T-helper 17 cell (primary cell): ENCODE measurements around the gene RHOJ. TPM values are rescaled to one million over a fixed set of nuclear protein-coding genes. Genes with fewer than 3 reads are reported as not detected.
"Not testable (repeated sequence)": the region's sequence is repeated elsewhere in the genome, so short reads cannot be mapped to it uniquely, and the experiment has no call there.

Experiments used
- ATAC-seq: fragments of 150-1000 bp; cut with Tn5 transposase; 2 replicates; pipeline ENCODE4 v1.10.0; 2021; ENCODE audit warnings: mild to moderate bottlenecking, moderate library complexity
- DNase-seq, 3 donors: peaks; one replicate each; pipeline versions ENCODE4 v3.0.0 to v3.0.0-alpha.2; 2020 to 2021
- H3K9me3 ChIP-seq: one replicate; pipeline ENCODE4 v1.7.0; 2013; ENCODE audit warnings: low read length, mild to moderate bottlenecking; ENCODE audit not compliant: control insufficient read depth, poor library complexity, severe bottlenecking
- H3K27ac Mint-ChIP-seq: one replicate; pipeline ENCODE4 v1.8.0; 2022; ENCODE audit warnings: mild to moderate bottlenecking, moderate library complexity, mixed read lengths
- H3K27me3 Mint-ChIP-seq: one replicate; pipeline ENCODE4 v1.8.0; 2022; ENCODE audit warnings: mixed read lengths
- H3K36me3 Mint-ChIP-seq: one replicate; pipeline ENCODE4 v1.8.0; 2022; ENCODE audit warnings: low read depth, mixed read lengths
- H3K4me1 Mint-ChIP-seq: one replicate; pipeline ENCODE4 v1.8.0; 2022; ENCODE audit warnings: mild to moderate bottlenecking, mixed read lengths
- H3K4me3 Mint-ChIP-seq: one replicate; pipeline ENCODE4 v1.8.0; 2022; ENCODE audit warnings: mild to moderate bottlenecking, moderate library complexity, mixed read lengths
- total RNA-seq, 4 donors: library from RNA in 2 of 4; stranded (reverse) in 2 of 4; gene quantifications; one replicate each; pipeline ENCODE4 v1.2.3 and lab custom pipeline; 2022 to 2026

The RHOJ gene
- total RNA-seq, 2 donors from 2014 or later = not detected

GRCh38 chr14:63299351-63300110, 95.3 kb downstream of the RHOJ start:
- peaks cover 13% of the 10 kb centered on the region for H3K4me1 Mint-ChIP-seq
- ATAC-seq = no peak
- H3K4me3 Mint-ChIP-seq = no peak overlapping the region
- DNase-seq = no peak
- no peaks in the 10 kb centered on the region for H3K9me3 ChIP-seq
- H3K27ac Mint-ChIP-seq = no peak overlapping the region
- H3K36me3 Mint-ChIP-seq = no peaks in the 10 kb centered on the region
- H3K27me3 Mint-ChIP-seq = peaks cover 22% of the 10 kb centered on the region

DNA sequence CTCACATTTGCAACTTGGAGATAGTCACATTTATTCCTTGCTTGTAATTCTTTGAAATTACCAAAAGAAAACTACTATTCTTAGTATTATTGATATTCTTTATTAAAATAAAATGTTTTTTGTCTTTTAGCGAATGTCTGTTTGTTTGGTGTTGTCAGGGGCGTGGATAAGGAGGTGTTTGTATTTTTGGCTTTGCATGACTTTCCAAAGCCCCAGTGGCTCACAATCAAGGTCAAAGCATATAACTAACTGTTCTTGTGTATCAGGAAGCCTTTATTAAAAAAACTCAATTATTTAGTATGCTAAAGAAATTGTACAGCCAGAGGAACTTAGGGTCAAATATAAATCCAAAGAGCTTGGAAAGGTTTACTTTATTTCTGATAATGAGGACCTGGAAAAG, 96.6 kb downstream of the RHOJ start:
- ATAC-seq (no peak), DNase-seq (no peak)
- no peak overlapping the region for H3K27ac Mint-ChIP-seq
- peaks cover 6% of the 10 kb centered on the region for H3K4me1 Mint-ChIP-seq
- H3K36me3 Mint-ChIP-seq = no peaks in the 10 kb centered on the region
- peaks cover 16% of the 10 kb centered on the region for H3K27me3 Mint-ChIP-seq
- H3K4me3 Mint-ChIP-seq = no peak overlapping the region
- H3K9me3 ChIP-seq = no peaks in the 10 kb centered on the region

- Mint-ChIP-seq H3K36me3 (no peaks in the 10 kb centered on the region), H3K4me3 (no peak overlapping the region), H3K27ac (no peak overlapping the region), H3K27me3 (peaks cover 12% of the 10 kb centered on the region), H3K4me1 (peaks cover 6% of the 10 kb centered on the region)
- no peaks in the 10 kb centered on the region for H3K9me3 ChIP-seq
- ATAC-seq = no peak
- no peak for DNase-seq
Observed at GRCh38 chr14:63301891-63302534, 97.8 kb downstream of the RHOJ start.

- H3K27ac Mint-ChIP-seq = not testable (repeated sequence)
Observed at GRCh38 chr14:63304429-63304828, 100.2 kb downstream of the RHOJ start.

GRCh38 chr14:63308723-63309317, 104.6 kb downstream of the RHOJ start:
- Mint-ChIP-seq H3K27ac (no peak overlapping the region), H3K4me3 (no peak overlapping the region), H3K4me1 (no peaks in the 10 kb centered on the region), H3K27me3 (peaks cover 34% of the 10 kb centered on the region), H3K36me3 (no peaks in the 10 kb centered on the region)
- no peak for DNase-seq
- no peak for ATAC-seq
- no peaks in the 10 kb centered on the region for H3K9me3 ChIP-seq

More at GRCh38 chr14:63304429-63304828, 100.2 kb downstream of the RHOJ start:
- H3K9me3 ChIP-seq, H3K36me3 Mint-ChIP-seq, DNase-seq, H3K4me3 Mint-ChIP-seq, ATAC-seq, H3K4me1 Mint-ChIP-seq: not testable (repeated sequence)
- peaks cover 22% of the 10 kb centered on the region for H3K27me3 Mint-ChIP-seq

GRCh38 chr14:63318835-63319234, 114.6 kb downstream of the RHOJ start, which contains the start of gene GPHB5:
Gene GPHB5 (minus strand): TSS chr14:63318935. CDS start chr14:63317849, 1,086 bp downstream.
- no peak within 1 kb of the TSS for H3K27ac Mint-ChIP-seq
- peaks cover 30% of the 10 kb centered on the region for H3K27me3 Mint-ChIP-seq

DNA sequence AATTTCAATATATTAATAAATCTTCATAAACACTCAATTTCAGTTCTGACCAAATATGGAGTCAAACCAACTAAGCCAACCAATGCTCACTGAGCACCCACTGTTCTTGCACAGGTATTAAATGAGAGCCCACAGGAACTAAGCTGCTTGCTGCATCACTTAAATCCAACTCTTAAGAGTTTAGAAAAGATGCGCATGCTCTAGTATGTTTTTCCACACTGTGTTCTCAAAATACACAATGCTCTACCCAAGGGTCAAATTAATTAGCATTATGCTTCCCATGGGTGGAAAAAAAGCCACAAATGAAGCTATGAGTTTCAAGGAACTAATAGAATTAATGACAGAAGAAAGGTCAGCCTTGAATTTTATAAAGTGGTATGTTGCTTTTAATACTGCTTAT, 118.2 kb downstream of the RHOJ start:
- Mint-ChIP-seq H3K27ac (no peak overlapping the region), H3K27me3 (peaks cover 9% of the 10 kb centered on the region), H3K4me1 (no peaks in the 10 kb centered on the region), H3K36me3 (no peaks in the 10 kb centered on the region), H3K4me3 (no peak overlapping the region)
- ATAC-seq (no peak), DNase-seq (no peak)
- no peaks in the 10 kb centered on the region for H3K9me3 ChIP-seq

More at GRCh38 chr14:63318835-63319234, 114.6 kb downstream of the RHOJ start, which contains the start of gene GPHB5:
- Mint-ChIP-seq H3K4me1 (no peaks in the 10 kb centered on the region), H3K4me3 (no peak within 1 kb of the TSS), H3K36me3 (peaks cover 2% of the 10 kb centered on the region)
- no peak for DNase-seq
- no peak for ATAC-seq
- H3K9me3 ChIP-seq = no peaks in the 10 kb centered on the region

- no peaks in the 10 kb centered on the region for H3K4me1 Mint-ChIP-seq
- no peak overlapping the region for H3K4me3 Mint-ChIP-seq
- H3K27me3 Mint-ChIP-seq = peaks cover 6% of the 10 kb centered on the region
- no peaks in the 10 kb centered on the region for H3K9me3 ChIP-seq
- H3K27ac Mint-ChIP-seq = no peak overlapping the region
- H3K36me3 Mint-ChIP-seq = no peaks in the 10 kb centered on the region
- DNase-seq (no peak), ATAC-seq (no peak)
Observed at GRCh38 chr14:63322897-63323573, 118.8 kb downstream of the RHOJ start.

- H3K9me3 ChIP-seq = no peaks in the 10 kb centered on the region
- Mint-ChIP-seq H3K4me1 (no peaks in the 10 kb centered on the region), H3K27me3 (no peaks in the 10 kb centered on the region), H3K4me3 (no peak overlapping the region), H3K27ac (no peak overlapping the region), H3K36me3 (no peaks in the 10 kb centered on the region)
- no peak for DNase-seq
- no peak for ATAC-seq
Observed at GRCh38 chr14:63326840-63327239, 122.6 kb downstream of the RHOJ start.

- no peaks in the 10 kb centered on the region for H3K4me1 Mint-ChIP-seq
- no peak overlapping the region for H3K4me3 Mint-ChIP-seq
- DNase-seq (no peak), ATAC-seq (no peak)
- H3K27me3 Mint-ChIP-seq = peaks cover 15% of the 10 kb centered on the region
- H3K27ac Mint-ChIP-seq = no peak overlapping the region
- no peaks in the 10 kb centered on the region for H3K9me3 ChIP-seq
- no peaks in the 10 kb centered on the region for H3K36me3 Mint-ChIP-seq
Observed at GRCh38 chr14:63328787-63329737, 124.8 kb downstream of the RHOJ start.

DNA sequence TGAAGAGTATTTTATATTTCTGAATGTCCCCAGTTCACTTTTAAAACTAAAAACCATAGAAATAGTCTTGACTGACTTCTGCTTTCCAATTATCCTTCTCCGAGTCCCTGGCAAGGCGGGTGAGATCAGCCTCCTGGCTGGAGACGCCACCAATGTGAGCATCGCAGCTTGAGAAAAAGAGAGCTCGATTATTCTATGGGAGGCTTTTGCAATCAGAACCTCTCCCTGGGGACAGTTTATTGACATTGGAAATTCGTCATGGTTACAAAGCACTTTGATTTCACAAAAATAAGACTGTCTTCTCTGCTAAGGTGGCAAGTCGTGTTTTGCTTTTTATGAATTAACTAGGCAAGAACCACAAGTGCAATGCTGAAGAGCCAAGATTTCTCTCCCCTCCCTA, 138.1 kb downstream of the RHOJ start:
- H3K27ac Mint-ChIP-seq = no peak overlapping the region
- ATAC-seq (no peak), DNase-seq (no peak)
- H3K4me3 Mint-ChIP-seq = no peak overlapping the region
- peaks cover 4% of the 10 kb centered on the region for H3K36me3 Mint-ChIP-seq
- H3K27me3 Mint-ChIP-seq = peaks cover 55% of the 10 kb centered on the region
- no peaks in the 10 kb centered on the region for H3K4me1 Mint-ChIP-seq
- H3K9me3 ChIP-seq = no peaks in the 10 kb centered on the region
